Liver (tissue), 3 donors: Measurements from ENCODE around the gene ELOF1.

Source experiments
- GABPA ChIP-seq, 2 donors: IDR thresholded peaks in 1 of 2; conservative IDR thresholded peaks in 1 of 2; 2 replicates each; pipeline ENCODE4 v1.6.1; 2016; ENCODE audit warnings: antibody characterized with exemption in 2 of 2, mild to moderate bottlenecking in 1 of 2, moderate library complexity in 1 of 2
- JUND ChIP-seq, 2 donors: IDR thresholded peaks; 2 replicates each; pipeline ENCODE4 v1.6.1; 2016; ENCODE audit warnings: antibody characterized with exemption in 2 of 2
- SP1 ChIP-seq: IDR thresholded peaks from 2 replicates; pipeline ENCODE4 v1.6.1; 2018; ENCODE audit warnings: antibody characterized with exemption, mild to moderate bottlenecking
- TAF1 ChIP-seq: conservative IDR thresholded peaks from 2 replicates; pipeline ENCODE4 v1.6.1; 2016; ENCODE audit warnings: antibody characterized with exemption, mild to moderate bottlenecking
- YY1 ChIP-seq: IDR thresholded peaks from 2 replicates; pipeline ENCODE4 v1.6.1; 2016; ENCODE audit warnings: antibody characterized with exemption, mild to moderate bottlenecking
- TF ChIP-seq, protein P1 (sequence below): fragments of 150-350 bp; IDR thresholded peaks from 2 replicates; pipeline ENCODE4 v1.5.1; 2017; ENCODE audit warnings: improper control_type of control experiment, low read depth, low read length; ENCODE audit not compliant: missing input control
- TF ChIP-seq, protein P2 (sequence below): IDR thresholded peaks from 2 replicates; pipeline ENCODE4 v1.6.1; 2016; ENCODE audit warnings: antibody characterized with exemption
- donor health status: healthy.
- donor health status: healthy.

DNA sequence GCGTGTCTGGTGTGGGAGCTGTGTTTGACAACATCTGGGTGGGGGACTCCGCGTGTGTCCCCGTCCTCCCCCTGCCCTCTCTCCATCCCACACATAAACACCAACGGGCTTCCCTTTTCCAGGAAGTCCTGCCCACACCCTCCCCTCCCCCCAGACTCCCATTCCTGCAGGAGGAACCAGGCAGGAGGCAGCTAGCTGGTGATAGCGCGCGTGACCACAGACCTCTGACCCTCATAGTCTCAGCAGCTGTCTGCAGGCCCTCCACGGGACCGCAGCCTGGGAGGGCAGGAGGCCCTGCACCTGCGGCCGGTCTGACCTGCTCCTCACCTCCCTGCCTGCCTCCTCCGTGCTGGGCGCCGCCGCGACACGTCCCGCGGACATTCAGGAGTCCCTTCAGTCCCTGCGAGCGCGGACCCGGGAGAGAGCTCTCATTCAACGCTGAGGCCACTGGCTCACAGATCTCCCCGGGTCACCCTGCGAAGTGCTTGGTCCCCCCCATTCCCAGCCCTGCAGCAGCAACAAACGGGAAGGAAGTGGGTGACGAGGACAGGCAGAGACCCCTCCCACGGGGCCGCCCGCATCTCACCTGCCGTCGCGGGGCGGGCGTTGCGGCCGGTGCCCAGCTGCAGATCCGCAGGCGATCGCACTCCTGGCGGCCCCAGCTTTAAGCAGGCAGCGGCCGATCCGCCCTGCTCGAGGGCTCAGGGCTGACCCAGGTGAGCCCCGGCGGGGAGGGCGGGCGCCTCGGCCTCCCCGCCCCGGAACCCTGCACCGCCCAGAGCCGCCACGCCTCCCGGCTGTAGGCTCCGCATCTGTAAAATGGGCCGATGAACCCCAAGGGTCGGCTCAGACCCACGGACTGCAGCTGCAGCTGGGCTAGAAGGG lies 19.5 kb upstream of the ELOF1 start:
- TF ChIP-seq, protein P1, sequence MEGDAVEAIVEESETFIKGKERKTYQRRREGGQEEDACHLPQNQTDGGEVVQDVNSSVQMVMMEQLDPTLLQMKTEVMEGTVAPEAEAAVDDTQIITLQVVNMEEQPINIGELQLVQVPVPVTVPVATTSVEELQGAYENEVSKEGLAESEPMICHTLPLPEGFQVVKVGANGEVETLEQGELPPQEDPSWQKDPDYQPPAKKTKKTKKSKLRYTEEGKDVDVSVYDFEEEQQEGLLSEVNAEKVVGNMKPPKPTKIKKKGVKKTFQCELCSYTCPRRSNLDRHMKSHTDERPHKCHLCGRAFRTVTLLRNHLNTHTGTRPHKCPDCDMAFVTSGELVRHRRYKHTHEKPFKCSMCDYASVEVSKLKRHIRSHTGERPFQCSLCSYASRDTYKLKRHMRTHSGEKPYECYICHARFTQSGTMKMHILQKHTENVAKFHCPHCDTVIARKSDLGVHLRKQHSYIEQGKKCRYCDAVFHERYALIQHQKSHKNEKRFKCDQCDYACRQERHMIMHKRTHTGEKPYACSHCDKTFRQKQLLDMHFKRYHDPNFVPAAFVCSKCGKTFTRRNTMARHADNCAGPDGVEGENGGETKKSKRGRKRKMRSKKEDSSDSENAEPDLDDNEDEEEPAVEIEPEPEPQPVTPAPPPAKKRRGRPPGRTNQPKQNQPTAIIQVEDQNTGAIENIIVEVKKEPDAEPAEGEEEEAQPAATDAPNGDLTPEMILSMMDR: no peak
- TF ChIP-seq JUND (IDR thresholded peaks at IDR 0.05) (no peak), YY1 (no peak), TAF1 (no peak), GABPA (IDR thresholded peaks at IDR 0.05 in 1 of 2, conservative IDR thresholded peaks at IDR 0.05 in 1 of 2) (no peak), SP1 (no peak)
- TF ChIP-seq, protein P2, sequence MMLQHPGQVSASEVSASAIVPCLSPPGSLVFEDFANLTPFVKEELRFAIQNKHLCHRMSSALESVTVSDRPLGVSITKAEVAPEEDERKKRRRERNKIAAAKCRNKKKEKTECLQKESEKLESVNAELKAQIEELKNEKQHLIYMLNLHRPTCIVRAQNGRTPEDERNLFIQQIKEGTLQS: no peak
